HepG2 (cell line): ENCODE results near the gene PSMB2. TPM values are rescaled to one million over a fixed set of nuclear protein-coding genes. Genes with fewer than 3 reads are reported as not detected.

ENCODE experiments used
- ARID2 ChIP-seq: sonication (generic); formaldehyde crosslinking; IDR thresholded peaks from 2 replicates; pipeline ENCODE4 v1.8.1; 2022; ENCODE audit warnings: mild to moderate bottlenecking, missing genetic modification reagents, borderline replicate concordance
- ETV6 ChIP-seq: sonication (generic); formaldehyde crosslinking; conservative IDR thresholded peaks from 2 replicates; pipeline ENCODE4 v1.4.0; 2020; ENCODE audit warnings: missing genetic modification reagents
- FLYWCH1 ChIP-seq: sonication (generic); formaldehyde crosslinking; IDR thresholded peaks from 2 replicates; pipeline ENCODE4 v1.8.1; 2023; ENCODE audit warnings: mild to moderate bottlenecking, missing genetic modification reagents
- HIVEP1 ChIP-seq: sonication (generic); formaldehyde crosslinking; IDR thresholded peaks from 2 replicates; pipeline ENCODE4 v1.4.0; 2020; ENCODE audit warnings: mild to moderate bottlenecking, missing genetic modification reagents
- LCORL ChIP-seq, 2 experiments: fragments of 450-650 bp in 1 of 2; sonication (generic) in 1 of 2; formaldehyde crosslinking in 1 of 2; IDR thresholded peaks; 2 replicates each; pipeline versions ENCODE4 v1.5.0 to v1.6.1; 2017 to 2020; ENCODE audit warnings: antibody characterized with exemption in 1 of 2, missing genetic modification reagents in 1 of 2
- NFE2L1 ChIP-seq: sonication (generic); formaldehyde crosslinking; IDR thresholded peaks from 2 replicates; pipeline ENCODE4 v1.4.0; 2020; ENCODE audit warnings: missing genetic modification reagents, mild to moderate bottlenecking, borderline replicate concordance
- NFIC ChIP-seq: IDR thresholded peaks from 2 replicates; pipeline ENCODE4 v1.6.1; 2012; ENCODE audit warnings: mild to moderate bottlenecking, low read length, inconsistent platforms
- RBFOX2 ChIP-seq: fragments of 200-400 bp; formaldehyde crosslinking; IDR thresholded peaks from 2 replicates; pipeline ENCODE4 v1.6.1; 2017; ENCODE audit warnings: low read depth, mild to moderate bottlenecking, low read length
- RXRB ChIP-seq: IDR thresholded peaks from 2 replicates; pipeline ENCODE4 v1.6.1; 2016; ENCODE audit warnings: borderline replicate concordance, missing genetic modification reagents, missing compliant biosample characterization
- SUZ12 ChIP-seq: fragments of 150-350 bp; IDR thresholded peaks from 2 replicates; pipeline ENCODE4 v1.6.1; 2014; ENCODE audit warnings: low read depth, low read length
- ZFP62 ChIP-seq: sonication (generic); formaldehyde crosslinking; IDR thresholded peaks from 2 replicates; pipeline ENCODE4 v1.4.0; 2020; ENCODE audit warnings: missing genetic modification reagents
- ZNF34 ChIP-seq: sonication (generic); formaldehyde crosslinking; IDR thresholded peaks from 2 replicates; pipeline ENCODE4 v1.4.0; 2020; ENCODE audit warnings: mild to moderate bottlenecking, missing genetic modification reagents, borderline replicate concordance
- polyA plus RNA-seq, 8 experiments: library from polyadenylated mRNA; depleted of rRNA in 3 of 8; stranded (reverse) in 7 of 8; unstranded in 1 of 8; fragments of >200 nt; fragmentation: Illumina TruSeq in 4 of 8; extraction: Trizol in 4 of 8; gene quantifications; 2 replicates each; pipeline versions ENCODE4 v1.2.1 to v1.2.3, GENCODE V29; 2011 to 2016; ENCODE audit warnings: low read depth in 4 of 8, missing spikeins in 1 of 8, mixed read lengths in 1 of 8; ENCODE audit not compliant: insufficient read depth in 1 of 8
- total RNA-seq, 5 experiments: library from RNA; depleted of rRNA; stranded (reverse); fragments of >200 nt; fragmentation: Illumina TruSeq; extraction: Trizol; gene quantifications; 2 replicates each; pipeline ENCODE4 v1.2.3, GENCODE V29; 2016; ENCODE audit warnings: low read depth in 1 of 5
- TF ChIP-seq, protein P1 (sequence below): sonication (generic); formaldehyde crosslinking; IDR thresholded peaks from 2 replicates; pipeline ENCODE4 v1.5.1; 2020; ENCODE audit warnings: mild to moderate bottlenecking, moderate library complexity, missing genetic modification reagents
- TF ChIP-seq, protein P2 (sequence below): sonication (generic); formaldehyde crosslinking; IDR thresholded peaks from 2 replicates; pipeline ENCODE4 v1.4.0; 2020; ENCODE audit warnings: missing genetic modification reagents, borderline replicate concordance
- TF ChIP-seq, protein P3 (sequence below): sonication (generic); formaldehyde crosslinking; IDR thresholded peaks from 2 replicates; pipeline ENCODE4 v1.9.0; 2021; ENCODE audit warnings: missing genetic modification reagents, borderline replicate concordance
- TF ChIP-seq, protein P4 (sequence below): sonication (generic); formaldehyde crosslinking; IDR thresholded peaks from 2 replicates; pipeline ENCODE4 v1.4.0; 2020; ENCODE audit warnings: missing genetic modification reagents
- TF ChIP-seq, protein P5 (sequence below): sonication (generic); formaldehyde crosslinking; IDR thresholded peaks from 2 replicates; pipeline ENCODE4 v1.5.0; 2020; ENCODE audit warnings: missing genetic modification reagents, mild to moderate bottlenecking, borderline replicate concordance

The PSMB2 gene
- total and polyA plus RNA-seq, 2 of the 13 experiments (the other 11 are each of a cell fraction or from before 2014, with no cell fraction given) = 60.6 to 62.2 TPM

DNA sequence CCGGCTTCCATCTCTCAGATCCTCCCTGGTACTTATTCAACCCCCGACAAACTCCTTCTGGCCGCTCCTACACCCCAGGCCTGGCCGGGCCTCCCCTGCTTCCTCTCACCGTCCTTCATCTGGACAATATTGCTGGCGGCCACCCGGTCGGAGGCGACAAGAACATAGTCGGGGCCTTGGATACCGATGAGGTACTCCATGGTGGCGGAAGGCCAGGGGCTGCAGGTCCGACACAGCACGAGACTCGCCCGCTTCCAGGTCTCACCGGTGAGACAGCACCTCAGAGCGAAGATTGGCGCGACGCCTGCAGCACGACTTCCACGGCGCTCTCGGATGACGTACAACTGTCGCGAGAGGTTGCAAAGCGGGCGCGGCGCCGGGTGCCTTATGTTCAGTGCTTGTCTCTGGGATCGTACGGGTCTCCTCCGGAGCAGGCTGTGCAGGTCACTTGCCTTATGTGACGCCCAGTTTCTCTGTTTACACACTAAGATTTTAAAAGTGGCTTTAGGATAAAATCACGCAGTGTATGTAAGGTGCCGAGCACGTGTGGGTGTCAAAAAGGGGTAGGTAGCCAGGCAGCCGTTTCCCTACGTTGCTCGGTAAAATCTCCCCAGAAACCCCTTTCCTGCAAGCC is at the start of gene PSMB2 (continued):
- TF ChIP-seq, protein P1, sequence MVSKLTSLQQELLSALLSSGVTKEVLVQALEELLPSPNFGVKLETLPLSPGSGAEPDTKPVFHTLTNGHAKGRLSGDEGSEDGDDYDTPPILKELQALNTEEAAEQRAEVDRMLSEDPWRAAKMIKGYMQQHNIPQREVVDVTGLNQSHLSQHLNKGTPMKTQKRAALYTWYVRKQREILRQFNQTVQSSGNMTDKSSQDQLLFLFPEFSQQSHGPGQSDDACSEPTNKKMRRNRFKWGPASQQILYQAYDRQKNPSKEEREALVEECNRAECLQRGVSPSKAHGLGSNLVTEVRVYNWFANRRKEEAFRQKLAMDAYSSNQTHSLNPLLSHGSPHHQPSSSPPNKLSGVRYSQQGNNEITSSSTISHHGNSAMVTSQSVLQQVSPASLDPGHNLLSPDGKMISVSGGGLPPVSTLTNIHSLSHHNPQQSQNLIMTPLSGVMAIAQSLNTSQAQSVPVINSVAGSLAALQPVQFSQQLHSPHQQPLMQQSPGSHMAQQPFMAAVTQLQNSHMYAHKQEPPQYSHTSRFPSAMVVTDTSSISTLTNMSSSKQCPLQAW = no peak
- no peak for TF ChIP-seq SUZ12
- TF ChIP-seq ETV6 = 0 out of 2 replicates have a peak, but pooled peaks have one; percentile 30
- no peak for TF ChIP-seq FLYWCH1 (CRISPR knock-in tag)
- TF ChIP-seq RBFOX2 = peak; percentile 88
- TF ChIP-seq, protein P2, sequence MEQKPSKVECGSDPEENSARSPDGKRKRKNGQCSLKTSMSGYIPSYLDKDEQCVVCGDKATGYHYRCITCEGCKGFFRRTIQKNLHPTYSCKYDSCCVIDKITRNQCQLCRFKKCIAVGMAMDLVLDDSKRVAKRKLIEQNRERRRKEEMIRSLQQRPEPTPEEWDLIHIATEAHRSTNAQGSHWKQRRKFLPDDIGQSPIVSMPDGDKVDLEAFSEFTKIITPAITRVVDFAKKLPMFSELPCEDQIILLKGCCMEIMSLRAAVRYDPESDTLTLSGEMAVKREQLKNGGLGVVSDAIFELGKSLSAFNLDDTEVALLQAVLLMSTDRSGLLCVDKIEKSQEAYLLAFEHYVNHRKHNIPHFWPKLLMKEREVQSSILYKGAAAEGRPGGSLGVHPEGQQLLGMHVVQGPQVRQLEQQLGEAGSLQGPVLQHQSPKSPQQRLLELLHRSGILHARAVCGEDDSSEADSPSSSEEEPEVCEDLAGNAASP (CRISPR knock-in tag) = peak; percentile 45; the same call in 1 of the 2 replicates
- TF ChIP-seq ARID2 (CRISPR knock-in tag) = no peak
- TF ChIP-seq, protein P3, sequence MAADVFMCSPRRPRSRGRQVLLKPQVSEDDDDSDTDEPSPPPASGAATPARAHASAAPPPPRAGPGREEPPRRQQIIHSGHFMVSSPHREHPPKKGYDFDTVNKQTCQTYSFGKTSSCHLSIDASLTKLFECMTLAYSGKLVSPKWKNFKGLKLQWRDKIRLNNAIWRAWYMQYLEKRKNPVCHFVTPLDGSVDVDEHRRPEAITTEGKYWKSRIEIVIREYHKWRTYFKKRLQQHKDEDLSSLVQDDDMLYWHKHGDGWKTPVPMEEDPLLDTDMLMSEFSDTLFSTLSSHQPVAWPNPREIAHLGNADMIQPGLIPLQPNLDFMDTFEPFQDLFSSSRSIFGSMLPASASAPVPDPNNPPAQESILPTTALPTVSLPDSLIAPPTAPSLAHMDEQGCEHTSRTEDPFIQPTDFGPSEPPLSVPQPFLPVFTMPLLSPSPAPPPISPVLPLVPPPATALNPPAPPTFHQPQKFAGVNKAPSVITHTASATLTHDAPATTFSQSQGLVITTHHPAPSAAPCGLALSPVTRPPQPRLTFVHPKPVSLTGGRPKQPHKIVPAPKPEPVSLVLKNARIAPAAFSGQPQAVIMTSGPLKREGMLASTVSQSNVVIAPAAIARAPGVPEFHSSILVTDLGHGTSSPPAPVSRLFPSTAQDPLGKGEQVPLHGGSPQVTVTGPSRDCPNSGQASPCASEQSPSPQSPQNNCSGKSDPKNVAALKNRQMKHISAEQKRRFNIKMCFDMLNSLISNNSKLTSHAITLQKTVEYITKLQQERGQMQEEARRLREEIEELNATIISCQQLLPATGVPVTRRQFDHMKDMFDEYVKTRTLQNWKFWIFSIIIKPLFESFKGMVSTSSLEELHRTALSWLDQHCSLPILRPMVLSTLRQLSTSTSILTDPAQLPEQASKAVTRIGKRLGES = no peak
- TF ChIP-seq HIVEP1 (CRISPR knock-in tag) = peak; percentile 29; the same call in 1 of the 2 replicates
- no peak for TF ChIP-seq ZFP62
- no peak for TF ChIP-seq NFIC
- no peak for TF ChIP-seq ZNF34 (CRISPR knock-in tag)
- TF ChIP-seq NFE2L1 (CRISPR knock-in tag) = peak; percentile 96
- peak; percentile 51 for TF ChIP-seq RXRB (CRISPR knock-in tag)
- TF ChIP-seq, protein P4, sequence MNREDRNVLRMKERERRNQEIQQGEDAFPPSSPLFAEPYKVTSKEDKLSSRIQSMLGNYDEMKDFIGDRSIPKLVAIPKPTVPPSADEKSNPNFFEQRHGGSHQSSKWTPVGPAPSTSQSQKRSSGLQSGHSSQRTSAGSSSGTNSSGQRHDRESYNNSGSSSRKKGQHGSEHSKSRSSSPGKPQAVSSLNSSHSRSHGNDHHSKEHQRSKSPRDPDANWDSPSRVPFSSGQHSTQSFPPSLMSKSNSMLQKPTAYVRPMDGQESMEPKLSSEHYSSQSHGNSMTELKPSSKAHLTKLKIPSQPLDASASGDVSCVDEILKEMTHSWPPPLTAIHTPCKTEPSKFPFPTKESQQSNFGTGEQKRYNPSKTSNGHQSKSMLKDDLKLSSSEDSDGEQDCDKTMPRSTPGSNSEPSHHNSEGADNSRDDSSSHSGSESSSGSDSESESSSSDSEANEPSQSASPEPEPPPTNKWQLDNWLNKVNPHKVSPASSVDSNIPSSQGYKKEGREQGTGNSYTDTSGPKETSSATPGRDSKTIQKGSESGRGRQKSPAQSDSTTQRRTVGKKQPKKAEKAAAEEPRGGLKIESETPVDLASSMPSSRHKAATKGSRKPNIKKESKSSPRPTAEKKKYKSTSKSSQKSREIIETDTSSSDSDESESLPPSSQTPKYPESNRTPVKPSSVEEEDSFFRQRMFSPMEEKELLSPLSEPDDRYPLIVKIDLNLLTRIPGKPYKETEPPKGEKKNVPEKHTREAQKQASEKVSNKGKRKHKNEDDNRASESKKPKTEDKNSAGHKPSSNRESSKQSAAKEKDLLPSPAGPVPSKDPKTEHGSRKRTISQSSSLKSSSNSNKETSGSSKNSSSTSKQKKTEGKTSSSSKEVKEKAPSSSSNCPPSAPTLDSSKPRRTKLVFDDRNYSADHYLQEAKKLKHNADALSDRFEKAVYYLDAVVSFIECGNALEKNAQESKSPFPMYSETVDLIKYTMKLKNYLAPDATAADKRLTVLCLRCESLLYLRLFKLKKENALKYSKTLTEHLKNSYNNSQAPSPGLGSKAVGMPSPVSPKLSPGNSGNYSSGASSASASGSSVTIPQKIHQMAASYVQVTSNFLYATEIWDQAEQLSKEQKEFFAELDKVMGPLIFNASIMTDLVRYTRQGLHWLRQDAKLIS (CRISPR knock-in tag) = no peak
- TF ChIP-seq LCORL (IDR thresholded peaks at IDR 0.05) = no peak
- peak; percentile 81 for TF ChIP-seq LCORL (CRISPR knock-in tag; IDR thresholded peaks at IDR 0.05)
- TF ChIP-seq, protein P5, sequence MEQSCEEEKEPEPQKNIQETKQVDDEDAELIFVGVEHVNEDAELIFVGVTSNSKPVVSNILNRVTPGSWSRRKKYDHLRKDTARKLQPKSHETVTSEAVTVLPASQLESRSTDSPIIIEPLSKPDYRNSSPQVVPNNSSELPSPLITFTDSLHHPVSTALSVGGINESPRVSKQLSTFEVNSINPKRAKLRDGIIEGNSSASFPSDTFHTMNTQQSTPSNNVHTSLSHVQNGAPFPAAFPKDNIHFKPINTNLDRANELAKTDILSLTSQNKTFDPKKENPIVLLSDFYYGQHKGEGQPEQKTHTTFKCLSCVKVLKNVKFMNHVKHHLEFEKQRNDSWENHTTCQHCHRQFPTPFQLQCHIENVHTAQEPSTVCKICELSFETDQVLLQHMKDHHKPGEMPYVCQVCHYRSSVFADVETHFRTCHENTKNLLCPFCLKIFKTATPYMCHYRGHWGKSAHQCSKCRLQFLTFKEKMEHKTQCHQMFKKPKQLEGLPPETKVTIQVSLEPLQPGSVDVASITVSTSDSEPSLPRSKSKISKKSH (CRISPR knock-in tag) = peak; percentile 44; the same call in 1 of the 2 replicates
